Prostate gland (tissue), 2 donors: ENCODE data around the gene PRDM16. TPM values are rescaled to one million over a fixed set of nuclear protein-coding genes. Genes with fewer than 3 reads are reported as not detected.

Source experiments
- DNase-seq: peaks from one replicate; pipeline ENCODE4 v3.0.0-alpha.2; 2019; ENCODE audit warnings: low spot score
- H3K27ac ChIP-seq, 2 donors: fragments of 200-600 bp; sonication (generic); 2 replicates each; pipeline ENCODE4 v1.5.1; 2017 to 2019
- H3K27me3 ChIP-seq: fragments of 200-600 bp; sonication (generic); replicated peaks from 2 replicates; pipeline ENCODE4 v1.5.1; 2019; ENCODE audit not compliant: insufficient read depth
- H3K36me3 ChIP-seq, 2 donors: fragments of 200-600 bp; sonication (generic); 1 replicate in 1 of 2; 2 replicates in 1 of 2; pipeline versions ENCODE4 v1.5.1 to v1.8.1; 2017 to 2019
- H3K4me1 ChIP-seq: fragments of 200-600 bp; sonication (generic); replicated peaks from 2 replicates; pipeline ENCODE4 v1.5.1; 2019
- H3K4me3 ChIP-seq, 2 donors: fragments of 200-600 bp; sonication (generic); 2 replicates each; pipeline ENCODE4 v1.5.1; 2017 to 2019
- H3K9me3 ChIP-seq: fragments of 200-600 bp; sonication (generic); 2 replicates; pipeline ENCODE4 v1.5.1; 2017
- CTCF ChIP-seq, 4 experiments: fragments of 200-600 bp in 2 of 4; fragments of 450-650 bp in 2 of 4; sonication (generic) in 2 of 4; IDR thresholded peaks; 1 replicate in 3 of 4; 2 replicates in 1 of 4; pipeline ENCODE4 v1.5.1; 2016 to 2019; ENCODE audit warnings: antibody characterized with exemption in 4 of 4, mild to moderate bottlenecking in 2 of 4, moderate library complexity in 2 of 4
- POLR2A ChIP-seq: fragments of 450-650 bp; IDR thresholded peaks from one replicate; pipeline ENCODE4 v1.6.1; 2016; ENCODE audit warnings: antibody characterized with exemption, mild to moderate bottlenecking
- POLR2AphosphoS5 ChIP-seq: sonication (generic); formaldehyde crosslinking; IDR thresholded peaks from one replicate; pipeline ENCODE4 v1.6.1; 2017; ENCODE audit warnings: antibody characterized with exemption
- WGBS: methylation state at CpG from one replicate; pipeline ENCODE4 v1.1.5; 2018; 5-methylcytosine and 5-hydroxymethylcytosine counted together
- intact Hi-C: fragments of 100-400 bp; cut with DNase I; formaldehyde crosslinking; loops from one replicate; pipeline ENCODE4 v1.14.2; 2022
- total RNA-seq, 2 donors: library from RNA; depleted of rRNA; stranded (reverse); fragments of >200 nt; gene quantifications; one replicate each; pipeline ENCODE4 v1.1.0, GENCODE V29; 2016

The PRDM16 gene
- total RNA-seq, 2 donors from 2014 or later: 0.23 to 6.5 TPM

- no peak for DNase-seq
- Histone ChIP-seq H3K27ac (no peak overlapping the region), H3K4me3 (no peak overlapping the region), H3K36me3 (no peaks in the 10 kb centered on the region), H3K9me3 (no peaks in the 10 kb centered on the region), H3K4me1 (no peaks in the 10 kb centered on the region), H3K27me3 (peaks cover 41% of the 10 kb centered on the region)
- 82% methylated on average over 23 of the region's 23 CpGs for WGBS
- TF ChIP-seq CTCF (IDR thresholded peaks at IDR 0.05): no peak
- no peak for TF ChIP-seq POLR2AphosphoS5
- no peak for TF ChIP-seq POLR2A
- intact Hi-C loops: no loop called here
Observed at GRCh38 chr1:3386205-3387002, 317.4 kb downstream of the PRDM16 start.

- intact Hi-C loops: no loop called here
- H3K27me3 ChIP-seq: peaks cover 48% of the 10 kb centered on the region
- H3K9me3 ChIP-seq: no peaks in the 10 kb centered on the region
- TF ChIP-seq CTCF (IDR thresholded peaks at IDR 0.05): no peak
- TF ChIP-seq POLR2AphosphoS5: no peak
- TF ChIP-seq POLR2A: no peak
- H3K36me3 ChIP-seq: no peaks in the 10 kb centered on the region
- no peaks in the 10 kb centered on the region for H3K4me1 ChIP-seq
- no peak for DNase-seq
- H3K27ac ChIP-seq: no peak overlapping the region
- WGBS: 63% methylated on average over 17 of the region's 17 CpGs
- H3K4me3 ChIP-seq: no peak overlapping the region
Observed at GRCh38 chr1:3387401-3387800, 318.4 kb downstream of the PRDM16 start.

GRCh38 chr1:3389093-3389833 lies 320.3 kb downstream of the PRDM16 start:
- Histone ChIP-seq H3K9me3 (no peaks in the 10 kb centered on the region), H3K36me3 (no peaks in the 10 kb centered on the region), H3K27me3 (peaks cover 54% of the 10 kb centered on the region), H3K4me1 (peaks cover 12% of the 10 kb centered on the region), H3K4me3 (no peak overlapping the region), H3K27ac (no peak overlapping the region)
- TF ChIP-seq POLR2A (no peak), POLR2AphosphoS5 (no peak), CTCF (IDR thresholded peaks at IDR 0.05) (no peak)
- WGBS: 60% methylated on average over 19 of the region's 23 CpGs
- no peak for DNase-seq
- intact Hi-C loops: no loop called here

- H3K27ac ChIP-seq: no peak overlapping the region
- intact Hi-C loops: no loop called here
- peaks cover 61% of the 10 kb centered on the region for H3K27me3 ChIP-seq
- WGBS: 81% methylated on average over 20 of the region's 23 CpGs
- TF ChIP-seq POLR2A (no peak), CTCF (IDR thresholded peaks at IDR 0.05) (no peak), POLR2AphosphoS5 (no peak)
- no peaks in the 10 kb centered on the region for H3K36me3 ChIP-seq
- DNase-seq: no peak
- no peaks in the 10 kb centered on the region for H3K9me3 ChIP-seq
- peaks cover 12% of the 10 kb centered on the region for H3K4me1 ChIP-seq
- H3K4me3 ChIP-seq: no peak overlapping the region
Observed at GRCh38 chr1:3390291-3390690, 321.3 kb downstream of the PRDM16 start.
